Skeletal muscle satellite cell (primary cell): ENCODE results near the gene TP53I11.

Source experiments
- H3K27me3 ChIP-seq: 2 replicates; pipeline ENCODE4 v1.7.0; 2013; ENCODE audit warnings: low read length; ENCODE audit not compliant: control insufficient read depth, insufficient read depth
- H3K36me3 ChIP-seq: 2 replicates; pipeline ENCODE4 v1.7.0; 2013; ENCODE audit warnings: mild to moderate bottlenecking, control low read depth, low read length; ENCODE audit not compliant: insufficient read depth
- H3K4me1 ChIP-seq: 2 replicates; pipeline ENCODE4 v1.7.0; 2013; ENCODE audit warnings: low read length; ENCODE audit not compliant: control insufficient read depth, insufficient read depth
- H3K4me2 ChIP-seq: 2 replicates; pipeline ENCODE4 v1.7.0; 2013; ENCODE audit warnings: mild to moderate bottlenecking, low read length
- H3K4me3 ChIP-seq: 2 replicates; pipeline ENCODE4 v1.7.0; 2013; ENCODE audit warnings: low read length
- H3K9ac ChIP-seq: 2 replicates; pipeline ENCODE4 v1.7.0; 2013; ENCODE audit warnings: mild to moderate bottlenecking, low read depth, low read length, moderate library complexity
- H3K9me3 ChIP-seq: replicated peaks from 2 replicates; pipeline ENCODE4 v1.7.0; 2013; ENCODE audit warnings: mild to moderate bottlenecking, control low read depth, low read length

TP53I11 gene

DNA sequence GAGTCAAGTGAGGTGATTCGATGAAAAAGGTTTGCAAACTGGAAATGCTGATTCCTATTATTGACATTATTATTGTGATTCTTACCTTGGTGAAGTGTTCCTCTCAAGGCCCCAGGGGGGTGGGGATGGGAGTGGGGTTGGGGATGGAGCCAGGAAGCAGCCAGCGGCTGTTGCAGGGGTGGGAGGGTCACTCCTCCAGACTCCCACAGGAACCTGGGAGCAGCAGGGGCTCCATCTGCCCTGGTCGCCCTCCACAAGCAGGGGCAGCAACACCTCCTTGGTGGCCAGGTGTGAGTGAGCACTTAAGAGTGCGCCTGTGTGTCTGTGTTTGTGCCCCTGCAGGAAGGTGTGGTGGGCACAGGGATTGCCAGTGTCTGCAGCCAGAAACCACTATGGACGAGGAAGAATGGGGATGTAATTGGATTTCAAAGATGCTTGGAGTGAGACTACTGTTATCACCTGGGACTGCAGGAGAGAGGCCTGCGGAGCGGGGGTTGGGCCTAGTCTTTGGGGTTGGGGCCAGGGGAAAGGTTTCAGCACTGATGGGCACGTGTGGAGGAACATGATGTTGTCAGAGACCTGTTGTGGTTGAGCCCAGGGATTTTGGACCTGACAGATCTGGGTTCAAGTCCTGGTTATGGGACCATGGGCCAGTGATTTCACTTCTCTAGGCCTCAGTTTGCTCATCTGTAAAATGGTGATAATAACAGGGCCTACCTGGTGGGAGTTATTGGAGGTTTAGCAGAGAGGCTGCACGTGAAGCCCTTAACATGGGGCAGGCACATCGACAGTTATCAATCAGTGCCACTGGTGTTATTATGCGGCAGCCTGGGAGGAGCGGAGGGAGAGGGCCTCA, 3.6 kb upstream of the TP53I11 start:
- Histone ChIP-seq H3K4me1 (peaks cover 13% of the 10 kb centered on the region), H3K4me2 (peak overlapping the region; percentile 39), H3K27me3 (peaks cover 27% of the 10 kb centered on the region), H3K9ac (no peak overlapping the region), H3K4me3 (no peak overlapping the region), H3K36me3 (no peaks in the 10 kb centered on the region), H3K9me3 (no peaks in the 10 kb centered on the region)

- H3K9me3 ChIP-seq, result no peaks in the 10 kb centered on the region
- H3K4me3 ChIP-seq, result no peak overlapping the region
- H3K9ac ChIP-seq, result no peak overlapping the region
- peaks cover 15% of the 10 kb centered on the region for H3K27me3 ChIP-seq
- peaks cover 13% of the 10 kb centered on the region for H3K4me1 ChIP-seq
- no peaks in the 10 kb centered on the region for H3K36me3 ChIP-seq
- H3K4me2 ChIP-seq, result no peak overlapping the region
Measured at GRCh38 chr11:44952500-44953260, 2.0 kb upstream of the TP53I11 start.

DNA sequence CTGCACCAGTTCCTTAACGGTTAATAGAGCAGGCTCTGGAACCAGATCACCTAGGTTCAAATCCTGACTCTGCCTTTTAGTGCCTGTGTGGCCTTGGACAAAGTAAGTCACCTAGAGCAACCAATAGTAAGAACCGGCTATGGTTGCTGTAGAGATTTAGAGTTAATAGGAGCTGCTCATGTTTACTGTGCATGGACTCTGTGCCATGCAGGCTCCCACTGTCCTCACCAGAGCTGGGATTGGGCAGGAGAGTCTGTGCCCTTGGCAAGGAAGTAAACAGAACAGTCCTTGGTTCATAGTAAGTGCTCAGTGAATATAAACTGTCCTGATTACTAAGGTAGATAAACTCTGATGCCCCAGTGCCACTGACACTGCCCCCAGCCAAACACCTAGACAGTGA, 1.4 kb upstream of the TP53I11 start:
- H3K4me3 ChIP-seq, result no peak overlapping the region
- H3K9me3 ChIP-seq, result no peaks in the 10 kb centered on the region

GRCh38 chr11:44950031-44950624, 555 bp downstream of the TP53I11 start:
- Histone ChIP-seq H3K27me3 (peaks cover 2% of the 10 kb centered on the region), H3K4me1 (peaks cover 7% of the 10 kb centered on the region), H3K9ac (peak overlapping the region; percentile 69), H3K4me3 (peak overlapping the region; percentile 86), H3K36me3 (no peaks in the 10 kb centered on the region), H3K4me2 (peak overlapping the region; percentile 83), H3K9me3 (no peaks in the 10 kb centered on the region)

More for the DNA sequence above, 1.4 kb upstream of the TP53I11 start:
- H3K36me3 ChIP-seq, result no peaks in the 10 kb centered on the region
- H3K9ac ChIP-seq, result no peak overlapping the region
- peaks cover 9% of the 10 kb centered on the region for H3K27me3 ChIP-seq
- H3K4me2 ChIP-seq, result no peak overlapping the region
- H3K4me1 ChIP-seq, result peaks cover 13% of the 10 kb centered on the region

- Histone ChIP-seq H3K9ac (peak overlapping the region; percentile 69), H3K36me3 (no peaks in the 10 kb centered on the region), H3K4me3 (peak overlapping the region; percentile 86), H3K4me1 (no peaks in the 10 kb centered on the region), H3K4me2 (peak overlapping the region; percentile 83), H3K27me3 (peaks cover 2% of the 10 kb centered on the region), H3K9me3 (no peaks in the 10 kb centered on the region)
Measured at GRCh38 chr11:44949160-44950030, 1.3 kb downstream of the TP53I11 start.

DNA sequence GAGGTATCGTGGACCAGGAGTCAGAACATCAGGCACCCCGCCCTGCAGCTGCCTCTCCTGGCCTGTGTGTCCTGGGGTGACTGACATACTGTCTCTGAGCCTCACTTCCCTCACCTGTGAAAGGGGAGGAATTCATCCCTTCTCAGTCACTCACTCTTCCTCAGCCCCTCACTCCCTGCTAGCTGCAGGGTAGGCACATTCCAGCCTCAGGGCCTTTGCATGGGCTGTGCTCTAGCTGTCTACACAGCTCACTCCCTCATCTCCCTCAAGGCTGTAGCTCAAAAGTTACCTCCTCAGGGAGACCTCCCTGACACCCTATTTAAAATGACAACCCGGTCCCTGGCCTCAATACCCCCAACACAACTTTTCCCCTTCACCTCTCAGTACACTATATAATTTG, 2.5 kb downstream of the TP53I11 start:
- no peaks in the 10 kb centered on the region for H3K36me3 ChIP-seq
- H3K9me3 ChIP-seq, result no peaks in the 10 kb centered on the region
- H3K27me3 ChIP-seq, result peaks cover 2% of the 10 kb centered on the region
- no peak overlapping the region for H3K4me2 ChIP-seq
- no peak overlapping the region for H3K4me3 ChIP-seq
- no peaks in the 10 kb centered on the region for H3K4me1 ChIP-seq
- H3K9ac ChIP-seq, result no peak overlapping the region

DNA sequence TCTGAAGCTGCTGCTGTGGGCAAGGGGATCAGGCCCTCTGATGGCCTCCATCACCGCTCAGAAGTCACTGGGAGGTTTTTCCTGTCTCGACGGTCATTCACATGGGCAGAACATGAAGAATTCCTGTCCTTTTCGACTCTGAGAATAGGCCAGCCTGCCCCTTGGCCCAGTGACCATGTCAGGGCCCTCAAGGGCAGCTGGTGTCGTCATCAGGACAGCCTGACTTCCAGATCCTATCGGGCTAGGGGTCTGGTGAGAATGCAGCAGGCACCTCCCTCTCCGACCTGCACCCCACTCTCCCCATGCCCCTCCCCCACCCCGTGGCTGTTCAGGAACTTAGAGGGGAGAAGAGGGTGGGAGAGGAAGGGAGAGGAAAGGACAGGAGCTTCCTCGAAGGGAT, 3.6 kb downstream of the TP53I11 start:
- no peak overlapping the region for H3K4me3 ChIP-seq
- no peaks in the 10 kb centered on the region for H3K9me3 ChIP-seq
- no peak overlapping the region for H3K4me2 ChIP-seq
- H3K36me3 ChIP-seq, result no peaks in the 10 kb centered on the region
- no peak overlapping the region for H3K9ac ChIP-seq
- no peaks in the 10 kb centered on the region for H3K4me1 ChIP-seq
- H3K27me3 ChIP-seq, result peaks cover 2% of the 10 kb centered on the region

DNA sequence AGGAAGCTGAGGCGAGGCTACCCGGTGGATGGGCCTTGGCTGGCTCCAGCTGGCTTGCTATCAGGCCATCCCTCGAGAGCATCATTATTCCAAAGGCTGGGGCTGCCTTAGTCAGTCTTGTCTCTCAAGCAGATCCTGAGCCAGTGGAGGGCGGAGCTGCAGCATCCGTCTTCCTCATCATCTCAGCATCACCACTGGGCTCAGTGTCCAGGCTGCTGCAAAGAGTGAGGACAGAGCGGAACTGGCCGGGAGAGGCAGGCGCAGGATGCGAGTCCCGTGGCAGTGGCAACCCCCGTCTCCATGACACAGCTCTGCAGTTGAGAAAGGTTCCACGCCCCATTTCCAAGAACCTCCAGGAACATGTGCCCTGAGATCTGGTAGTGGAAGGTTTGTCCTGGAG, 4.4 kb downstream of the TP53I11 start:
- Histone ChIP-seq H3K36me3 (no peaks in the 10 kb centered on the region), H3K4me3 (no peak overlapping the region), H3K4me1 (no peaks in the 10 kb centered on the region), H3K4me2 (no peak overlapping the region), H3K27me3 (peaks cover 2% of the 10 kb centered on the region), H3K9me3 (no peaks in the 10 kb centered on the region), H3K9ac (no peak overlapping the region)

DNA sequence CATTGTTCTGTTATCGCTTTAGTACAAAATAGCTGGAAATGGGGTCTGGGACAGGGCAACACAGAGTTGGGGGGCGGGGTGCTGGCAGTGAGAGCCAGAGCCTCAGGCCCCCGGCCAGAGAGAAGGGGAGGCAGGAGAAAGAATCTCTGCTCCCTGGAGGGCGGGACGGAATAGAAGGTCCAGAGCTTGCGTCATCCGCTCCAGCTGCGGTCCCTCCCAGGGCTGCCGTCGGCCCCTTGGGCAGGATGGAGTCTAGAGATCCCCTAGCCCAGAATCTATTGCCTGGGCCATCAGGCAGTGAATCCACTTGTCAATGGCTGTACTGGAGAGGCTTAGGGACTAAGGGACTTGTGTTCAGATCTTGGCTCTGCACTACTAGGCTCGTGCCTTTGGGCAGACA, 5.0 kb downstream of the TP53I11 start:
- Histone ChIP-seq H3K4me2 (no peak overlapping the region), H3K4me3 (no peak overlapping the region), H3K36me3 (no peaks in the 10 kb centered on the region), H3K9ac (no peak overlapping the region), H3K4me1 (no peaks in the 10 kb centered on the region), H3K27me3 (peaks cover 2% of the 10 kb centered on the region), H3K9me3 (no peaks in the 10 kb centered on the region)

- peaks cover 2% of the 10 kb centered on the region for H3K27me3 ChIP-seq
- H3K4me1 ChIP-seq, result no peaks in the 10 kb centered on the region
- H3K4me2 ChIP-seq, result no peak overlapping the region
- H3K9ac ChIP-seq, result no peak overlapping the region
- no peak overlapping the region for H3K4me3 ChIP-seq
- H3K36me3 ChIP-seq, result no peaks in the 10 kb centered on the region
- no peaks in the 10 kb centered on the region for H3K9me3 ChIP-seq
Measured at GRCh38 chr11:44944853-44945235, 5.8 kb downstream of the TP53I11 start.
